Pancreas (tissue), 10 donors: ENCODE results near the gene CXCL16. TPM values are rescaled to one million over a fixed set of nuclear protein-coding genes. Genes with fewer than 3 reads are reported as not detected.

ENCODE experiments used
- ATAC-seq, 4 donors: fragments of 200-7000 bp; cut with Tn5 transposase; one replicate each; pipeline versions ENCODE4 v1.8.0 to v1.9.1; 2020; ENCODE audit warnings: mild to moderate bottlenecking in 4 of 4, moderate library complexity in 4 of 4
- DNase-seq, 6 donors: peaks; one replicate each; pipeline ENCODE4 v3.0.0-alpha.2; 2020
- FAIRE-seq: peaks from 2 replicates; lab custom pipeline; 2012; peaks lifted over from hg19 to GRCh38; lab: Jason Lieb, UNC
- H3K27ac ChIP-seq, 4 donors: fragments of 200-600 bp; sonication (generic); 1 replicate in 3 of 4; 2 replicates in 1 of 4; pipeline versions ENCODE4 v1.5.0 to v1.8.0; 2020
- H3K27me3 ChIP-seq, 4 donors: fragments of 200-600 bp; one replicate each; pipeline ENCODE4 v1.8.0; 2021
- H3K36me3 ChIP-seq, 3 donors: fragments of 200-600 bp; sonication (generic) in 1 of 3; one replicate each; pipeline versions ENCODE4 v1.5.0 to v1.8.0; 2020 to 2021
- H3K4me1 ChIP-seq, 3 donors: fragments of 200-600 bp; one replicate each; pipeline ENCODE4 v1.8.0; 2021
- H3K4me3 ChIP-seq, 4 donors: fragments of 200-600 bp; sonication (generic) in 2 of 4; one replicate each; pipeline versions ENCODE4 v1.5.0 to v1.8.0; 2020 to 2021
- H3K9me3 ChIP-seq, 4 donors: fragments of 200-600 bp; one replicate each; pipeline ENCODE4 v1.8.0; 2021
- CTCF ChIP-seq, 4 donors: fragments of 200-600 bp; sonication (generic) in 3 of 4; IDR thresholded peaks; one replicate each; pipeline versions ENCODE4 v1.5.0 to v1.8.0; 2021; ENCODE audit warnings: antibody characterized with exemption in 4 of 4
- WGBS, 2 donors: extraction: QIAGEN DNeasy Blood & Tissue Kit; methylation state at CpG; one replicate each; pipeline ENCODE4 v1.1.7; 2013; 5-methylcytosine and 5-hydroxymethylcytosine counted together
- intact Hi-C, 3 donors: fragments of 100-400 bp; cut with DNase I; formaldehyde crosslinking; loops; one replicate each; pipeline versions ENCODE4 v1.11.1 to v1.14.2; 2022
- polyA plus RNA-seq, 2 donors: library from polyadenylated mRNA; stranded (reverse); fragments of 200-250 nt; gene quantifications; one replicate each; pipeline ENCODE4 v1.2.3, GENCODE V29; 2013
- total RNA-seq, 6 donors: library from RNA; stranded (reverse); fragmentation: NEBNext Ultra II Directional in 4 of 6; extraction: Animal tissue kit (Norgen Biotek cat#: 25700) in 4 of 6; gene quantifications; one replicate each; pipeline versions ENCODE4 v1.2.1 to v1.2.4, GENCODE V29; 2021 to 2023
- donor health status: healthy with polysubstance abuse.
- donor health status: DM: no; HTN: no; CAD: no; lungs with moderate emphysema.
- donor health status: DM: no; HTN: no; CAD: no.
- donor health status: control.
- donor health status: control.
- donor health status: Bipolar disorder and iron deficiency.
- donor health status: DM: yes; HTN: yes; CAD: no.
- donor health status: DM: no; HTN: no; CAD: no.
- donor health status: DM: no; HTN: no; CAD: no.
- donor health status: DM: yes; HTN: yes; CAD: no.

CXCL16 gene
- total and polyA plus RNA-seq, 8 donors, result 7.6 to 55.6 (median 10.0) TPM

GRCh38 chr17:4768298-4768697 is 28.6 kb upstream of the CXCL16 start:
- intact Hi-C loops, result no loop called here
- Histone ChIP-seq H3K9me3 (no peaks in the 10 kb centered on the region), H3K36me3 (no peaks in the 10 kb centered on the region), H3K27me3 (no peaks in the 10 kb centered on the region), H3K4me3 (no peak overlapping the region), H3K4me1 (no peaks in the 10 kb centered on the region), H3K27ac (no peak overlapping the region)
- DNase-seq (no peak), ATAC-seq (peak in 1 of 4 donors; percentile 8), FAIRE-seq (no peak)
- no peak for TF ChIP-seq CTCF (IDR thresholded peaks at IDR 0.05)
- 61 to 74% methylated on average over 6 of the region's 6 CpGs for WGBS, 2 donors

DNA sequence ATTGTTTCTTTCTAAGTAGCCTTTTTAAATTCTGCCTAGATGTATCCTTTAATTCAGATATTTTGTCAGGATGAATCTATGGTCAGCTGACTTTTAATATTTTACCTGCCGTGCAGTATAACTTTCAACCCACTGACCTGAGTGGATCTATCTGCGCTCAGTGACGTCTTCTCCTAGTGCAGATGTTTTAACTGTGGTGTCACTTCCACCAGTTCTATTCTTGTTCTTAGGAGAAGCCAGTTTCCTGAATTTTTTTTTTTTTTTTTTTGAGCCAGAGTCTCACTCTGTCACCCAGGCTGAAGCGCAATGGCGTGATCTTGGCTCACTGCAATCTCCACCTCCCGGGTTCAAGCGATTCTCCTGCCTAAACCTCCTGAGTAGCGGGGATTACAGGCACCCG is 27.0 kb upstream of the CXCL16 start:
- DNase-seq (no peak), FAIRE-seq (no peak), ATAC-seq (peak in 2 of 4 donors; percentile 36 to 44)
- Histone ChIP-seq H3K27me3 (no peaks in the 10 kb centered on the region), H3K27ac (peak overlapping the region in 1 of 4 donors; percentile 39), H3K4me1 (no peaks in the 10 kb centered on the region), H3K4me3 (no peak overlapping the region), H3K36me3 (no peaks in the 10 kb centered on the region), H3K9me3 (no peaks in the 10 kb centered on the region)
- intact Hi-C loops, result no loop called here
- WGBS, 2 donors, result 77 to 86% methylated on average over 9 of the region's 9 CpGs
- no peak for TF ChIP-seq CTCF (IDR thresholded peaks at IDR 0.05)

DNA sequence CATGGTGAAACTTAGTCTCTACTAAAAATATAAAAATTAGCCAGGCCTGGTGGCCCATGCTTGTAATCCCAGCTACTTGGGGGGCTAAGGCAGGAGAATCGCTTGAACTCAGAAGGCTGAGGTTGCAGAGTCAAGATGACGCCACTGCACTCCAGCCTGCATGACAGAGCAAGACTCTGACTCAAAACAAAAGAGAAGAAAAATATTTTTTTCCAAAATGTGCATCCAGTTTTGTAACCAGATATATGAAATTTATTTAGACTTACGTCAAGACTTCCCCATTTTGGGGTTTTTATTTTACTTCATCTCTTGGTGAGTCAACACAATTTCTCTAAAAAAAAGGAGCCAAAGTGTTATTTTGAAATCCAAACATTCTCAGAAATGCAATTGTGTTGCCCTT is 26.5 kb upstream of the CXCL16 start:
- TF ChIP-seq CTCF (IDR thresholded peaks at IDR 0.05), result no peak
- Histone ChIP-seq H3K36me3 (no peaks in the 10 kb centered on the region), H3K27ac (peak overlapping the region in 2 of 4 donors; percentile 55 to 59), H3K4me1 (no peaks in the 10 kb centered on the region), H3K27me3 (no peaks in the 10 kb centered on the region), H3K4me3 (no peak overlapping the region), H3K9me3 (no peaks in the 10 kb centered on the region)
- ATAC-seq (peak in 2 of 4 donors; percentile 56 to 57), FAIRE-seq (no peak), DNase-seq (no peak)
- intact Hi-C loops, result no loop called here
- 85 to 88% methylated on average over 3 of the region's 3 CpGs for WGBS, 2 donors

- no peak for FAIRE-seq
These were observed 24.9 kb upstream of the CXCL16 start for GRCh38 chr17:4764595-4764994.

More at GRCh38 chr17:4764595-4764994, 24.9 kb upstream of the CXCL16 start:
- ATAC-seq (peak in 1 of 4 donors; percentile 72), DNase-seq (no peak)
- no peaks in the 10 kb centered on the region for H3K4me1 ChIP-seq
- H3K9me3 ChIP-seq, result no peaks in the 10 kb centered on the region
- H3K27me3 ChIP-seq, result no peaks in the 10 kb centered on the region
- H3K4me3 ChIP-seq, result no peak overlapping the region
- peak overlapping the region in 1 of 4 donors; percentile 15 for H3K27ac ChIP-seq
- intact Hi-C loops, result no loop called here
- 61 to 75% methylated on average over 3 of the region's 3 CpGs for WGBS, 2 donors
- TF ChIP-seq CTCF (IDR thresholded peaks at IDR 0.05), result no peak
- H3K36me3 ChIP-seq, result no peaks in the 10 kb centered on the region
